Measurements from ENCODE around the gene ZSCAN29. TPM values are rescaled to one million over a fixed set of nuclear protein-coding genes. Genes with fewer than 3 reads are reported as not detected.

The ZSCAN29 gene
- total RNA-seq, 2 donors from 2014 or later = 11.2 to 13.2 TPM

- no peak for TF ChIP-seq POLR2A (IDR thresholded peaks at IDR 0.05)
- TF ChIP-seq CTCF (IDR thresholded peaks at IDR 0.05) = no peak
- Histone ChIP-seq H3K4me3 (no peak overlapping the region), H3K4me1 (no peaks in the 10 kb centered on the region), H3K36me3 (replicated peaks in 1 of 2; ENCODE audit: insufficient read depth in 1 of 2, low read depth in 2 of 2) (peaks cover 6 to 24% of the 10 kb centered on the region in 2 donors), H3K27ac (no peak overlapping the region), H3K27me3 (no peaks in the 10 kb centered on the region), H3K9me3 (no peaks in the 10 kb centered on the region)
- intact Hi-C loops (cut with DNase I) = no loop called here
- ATAC-seq (no peak), DNase-seq (no peak)
- WGBS, 2 donors = 91 to 96% methylated on average over 5 of the region's 5 CpGs
Measured at GRCh38 chr15:43410572-43411214, 39.9 kb upstream of the ZSCAN29 start.

- DNase-seq (peak in 1 of 4 donors; percentile 2), ATAC-seq (no peak)
- H3K9me3 ChIP-seq = no peaks in the 10 kb centered on the region
- H3K36me3 ChIP-seq (replicated peaks in 1 of 2; ENCODE audit: insufficient read depth in 1 of 2, low read depth in 2 of 2) = peaks cover 6 to 33% of the 10 kb centered on the region in 2 donors
- no peaks in the 10 kb centered on the region for H3K27me3 ChIP-seq
- 63 to 76% methylated on average over 4 of the region's 4 CpGs for WGBS, 2 donors
- TF ChIP-seq POLR2A (IDR thresholded peaks at IDR 0.05) = no peak
- no peak for TF ChIP-seq CTCF (IDR thresholded peaks at IDR 0.05)
- no peak overlapping the region for H3K27ac ChIP-seq
- H3K4me1 ChIP-seq = no peaks in the 10 kb centered on the region
- H3K4me3 ChIP-seq = no peak overlapping the region
- intact Hi-C loops (cut with DNase I) = no loop called here
Measured at GRCh38 chr15:43408789-43409188, 37.9 kb upstream of the ZSCAN29 start.

GRCh38 chr15:43406808-43407207 lies 36.0 kb upstream of the ZSCAN29 start:
- no peaks in the 10 kb centered on the region for H3K27me3 ChIP-seq
- no peak overlapping the region for H3K4me3 ChIP-seq
- DNase-seq (no peak), ATAC-seq (no peak)
- no peak overlapping the region for H3K27ac ChIP-seq
- WGBS, 2 donors = 85 to 86% methylated on average over 2 of the region's 2 CpGs
- peaks cover 6 to 42% of the 10 kb centered on the region in 2 donors for H3K36me3 ChIP-seq (replicated peaks in 1 of 2; ENCODE audit: insufficient read depth in 1 of 2, low read depth in 2 of 2)
- no peak for TF ChIP-seq POLR2A (IDR thresholded peaks at IDR 0.05)
- no peak for TF ChIP-seq CTCF (IDR thresholded peaks at IDR 0.05)
- H3K4me1 ChIP-seq = no peaks in the 10 kb centered on the region
- no peaks in the 10 kb centered on the region for H3K9me3 ChIP-seq
- intact Hi-C loops (cut with DNase I) = no loop called here

GRCh38 chr15:43406189-43406588 lies 35.3 kb upstream of the ZSCAN29 start:
- H3K4me1 ChIP-seq = no peaks in the 10 kb centered on the region
- DNase-seq (no peak), ATAC-seq (no peak)
- H3K9me3 ChIP-seq = no peaks in the 10 kb centered on the region
- H3K4me3 ChIP-seq = no peak overlapping the region
- TF ChIP-seq CTCF (IDR thresholded peaks at IDR 0.05) (no peak), POLR2A (IDR thresholded peaks at IDR 0.05) (no peak)
- H3K36me3 ChIP-seq (replicated peaks in 1 of 2; ENCODE audit: insufficient read depth in 1 of 2, low read depth in 2 of 2) = peaks cover 6 to 41% of the 10 kb centered on the region in 2 donors
- WGBS, 2 donors = 62 to 65% methylated on average over 2 of the region's 2 CpGs
- no peaks in the 10 kb centered on the region for H3K27me3 ChIP-seq
- H3K27ac ChIP-seq = no peak overlapping the region
- intact Hi-C loops (cut with DNase I) = no loop called here

- Histone ChIP-seq H3K27ac (no peak overlapping the region), H3K36me3 (replicated peaks in 1 of 2; ENCODE audit: insufficient read depth in 1 of 2, low read depth in 2 of 2) (peaks cover 6 to 45% of the 10 kb centered on the region in 2 donors), H3K9me3 (no peaks in the 10 kb centered on the region), H3K4me3 (no peak overlapping the region), H3K4me1 (no peaks in the 10 kb centered on the region), H3K27me3 (no peaks in the 10 kb centered on the region)
- no peak for DNase-seq
- no peak for ATAC-seq
- WGBS, 2 donors = 85 to 87% methylated on average over 5 of the region's 5 CpGs
- intact Hi-C loops (cut with DNase I) = no loop called here
- TF ChIP-seq POLR2A (IDR thresholded peaks at IDR 0.05) (no peak), CTCF (IDR thresholded peaks at IDR 0.05) (no peak)
Measured at GRCh38 chr15:43404130-43404529, 33.3 kb upstream of the ZSCAN29 start.
